ENCODE data around the gene NAE1.
"Not testable (repeated sequence)": the region's sequence is repeated elsewhere in the genome, so short reads cannot be mapped to it uniquely, and the experiment has no call there.

NAE1 gene

GRCh38 chr16:66800856-66801255, 29.9 kb downstream of the NAE1 start:
- no peak for DNase-seq

GRCh38 chr16:66798161-66798560, 32.6 kb downstream of the NAE1 start:
- DNase-seq, result no peak

- DNase-seq, result not testable (repeated sequence)
Measured at GRCh38 chr16:66793984-66794383, 36.8 kb downstream of the NAE1 start.

- DNase-seq, result no peak
Measured at GRCh38 chr16:66790130-66790733, 40.5 kb downstream of the NAE1 start.

- no peak for DNase-seq
Measured at GRCh38 chr16:66787427-66787826, 43.3 kb downstream of the NAE1 start.

GRCh38 chr16:66786551-66786950, 44.2 kb downstream of the NAE1 start:
- no peak for DNase-seq

GRCh38 chr16:66776457-66776856, 54.3 kb downstream of the NAE1 start:
- DNase-seq, result no peak

GRCh38 chr16:66774981-66775380, 55.8 kb downstream of the NAE1 start:
- no peak for DNase-seq

GRCh38 chr16:66758086-66758485, 72.7 kb downstream of the NAE1 start:
- no peak for DNase-seq

- DNase-seq, result no peak
Measured at GRCh38 chr16:66754819-66755218, 76.0 kb downstream of the NAE1 start.

- no peak for DNase-seq
Measured at GRCh38 chr16:66754211-66754610, 76.6 kb downstream of the NAE1 start.

GRCh38 chr16:66752958-66753357, 77.8 kb downstream of the NAE1 start:
- DNase-seq, result no peak
